SKM-1 treated with dmso at 0.1 percent for 144 hours (cell line): ENCODE data around the gene NEXN.
A peak's percentile ranks its signal among the peaks of the same experiment; 100 is the strongest.
"Not testable (repeated sequence)": the region's sequence is repeated elsewhere in the genome, so short reads cannot be mapped to it uniquely, and the experiment has no call there.

Experiments
- DNase-seq: peaks from one replicate; lab custom pipeline; 2025; ENCODE audit not compliant: unreplicated experiment; lab: John Stamatoyannopoulos, UW

Gene NEXN

DNA sequence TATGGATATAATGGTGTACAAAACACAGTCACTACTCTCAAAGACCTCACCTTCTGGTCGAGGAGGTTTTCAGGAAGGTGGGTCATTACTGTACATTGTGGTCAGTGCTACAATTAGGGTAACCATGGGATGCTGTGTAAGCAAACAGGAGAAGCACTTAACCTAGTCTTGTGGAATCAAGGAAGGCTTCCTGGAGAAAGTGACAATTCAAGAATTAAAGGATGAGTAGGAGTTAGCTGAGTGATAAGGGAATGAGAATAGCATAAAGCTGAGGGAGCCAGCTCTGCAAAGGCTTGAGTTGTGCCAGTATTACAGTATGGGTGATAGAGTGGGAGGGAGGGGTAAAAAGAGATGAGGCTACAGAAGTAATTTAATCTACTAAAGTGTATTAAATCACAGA lies 17.2 kb downstream of the NEXN start:
- no peak for DNase-seq

DNA sequence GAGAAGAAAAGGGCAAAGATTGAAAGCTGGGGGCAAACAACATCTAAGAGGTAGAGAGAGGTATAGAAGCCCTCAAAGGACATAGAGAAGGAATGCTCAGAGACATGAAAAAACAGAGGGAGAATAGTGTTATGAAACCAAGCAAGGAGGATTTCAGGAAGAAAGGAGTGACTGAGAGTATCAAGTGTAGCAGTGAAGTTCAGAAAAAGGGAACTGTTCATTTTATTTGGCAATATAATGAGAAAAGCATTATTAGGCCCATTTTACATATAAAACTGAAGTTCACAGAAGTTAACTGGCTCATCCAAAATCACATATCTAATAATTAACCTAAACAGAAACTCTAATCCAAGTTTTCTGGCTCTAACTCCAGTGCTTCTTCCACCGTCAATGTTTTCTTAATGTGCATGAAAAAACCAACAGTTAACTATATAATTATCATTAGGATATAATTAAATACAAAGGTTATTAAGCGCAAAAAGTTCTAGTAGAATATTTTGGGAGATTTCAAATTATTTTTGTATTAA lies 17.7 kb downstream of the NEXN start:
- peak; percentile 32 for DNase-seq

DNA sequence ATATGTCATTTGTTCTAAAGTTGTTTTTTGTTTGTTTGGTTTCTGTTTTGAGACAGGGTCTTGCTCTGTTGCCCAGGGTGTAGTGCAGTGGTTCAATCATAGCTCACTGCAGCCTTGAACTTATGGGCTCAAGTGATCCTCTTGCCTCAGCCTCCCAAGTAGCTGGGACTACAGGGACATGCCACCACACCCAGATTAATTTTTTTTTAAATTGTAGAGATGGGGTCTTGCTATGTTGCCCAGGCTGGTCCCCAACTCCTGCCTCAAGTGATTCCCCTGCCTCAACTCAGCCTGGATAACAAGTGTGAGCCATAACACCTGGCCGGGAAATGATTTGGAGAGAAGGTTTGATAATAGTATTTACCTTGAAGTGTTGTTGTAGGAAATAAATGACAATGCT lies 18.2 kb downstream of the NEXN start:
- no peak for DNase-seq

DNA sequence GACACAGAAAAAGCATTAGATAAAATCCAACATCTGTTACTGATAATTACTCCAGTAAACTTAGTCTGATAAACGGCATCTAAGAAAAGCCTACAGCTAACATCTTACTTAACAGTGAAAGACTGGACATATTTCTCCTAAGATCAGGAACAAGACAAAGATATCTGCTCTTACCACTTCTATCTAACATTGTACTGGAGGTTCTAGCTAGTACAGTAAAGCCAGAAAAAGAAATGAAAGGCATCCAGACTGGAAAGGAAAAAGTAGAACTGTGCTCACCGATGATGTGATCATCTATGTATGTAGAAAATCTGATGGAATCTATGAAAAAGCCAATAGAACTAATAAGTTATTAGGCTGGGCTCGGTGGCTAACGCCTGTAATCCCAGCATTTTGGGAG lies 21.7 kb downstream of the NEXN start:
- no peak for DNase-seq

DNA sequence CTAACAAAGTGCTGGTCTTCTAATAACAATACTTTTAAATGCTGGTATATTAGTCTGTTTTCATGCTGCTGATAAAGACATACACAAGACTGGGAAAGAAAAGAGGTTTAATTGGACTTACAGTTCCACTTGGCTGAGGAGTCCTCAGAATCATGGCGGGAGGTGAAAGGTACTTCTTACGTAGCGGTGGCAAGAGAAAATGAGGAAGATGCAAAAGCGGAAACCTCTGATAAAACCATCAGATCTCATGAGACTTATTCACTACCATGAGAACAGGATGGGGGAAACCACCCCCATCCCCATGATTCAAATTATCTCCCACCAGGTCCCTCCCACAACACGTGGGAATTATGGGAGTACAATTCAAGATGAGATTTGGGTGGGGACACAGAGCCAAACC lies 30.5 kb downstream of the NEXN start:
- DNase-seq: not testable (repeated sequence)

DNA sequence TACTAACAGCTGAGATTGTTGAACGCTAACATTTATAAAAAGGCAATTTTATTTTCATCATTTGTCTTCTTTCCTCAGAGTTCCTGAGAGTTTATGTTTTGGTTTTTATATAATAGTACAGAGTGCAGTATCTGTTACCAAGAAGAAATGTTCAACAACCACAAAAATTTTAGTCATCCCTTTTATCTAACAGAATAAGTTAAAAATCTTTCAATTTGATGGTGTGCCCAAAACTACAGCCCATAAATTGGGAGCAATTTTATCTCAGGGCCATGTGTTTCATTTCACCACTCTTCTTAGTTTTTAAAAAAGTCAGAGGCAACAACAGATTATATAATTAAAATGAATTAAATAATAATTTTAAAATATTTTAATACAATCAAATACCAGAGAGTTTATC lies 37.1 kb downstream of the NEXN start:
- no peak for DNase-seq

DNA sequence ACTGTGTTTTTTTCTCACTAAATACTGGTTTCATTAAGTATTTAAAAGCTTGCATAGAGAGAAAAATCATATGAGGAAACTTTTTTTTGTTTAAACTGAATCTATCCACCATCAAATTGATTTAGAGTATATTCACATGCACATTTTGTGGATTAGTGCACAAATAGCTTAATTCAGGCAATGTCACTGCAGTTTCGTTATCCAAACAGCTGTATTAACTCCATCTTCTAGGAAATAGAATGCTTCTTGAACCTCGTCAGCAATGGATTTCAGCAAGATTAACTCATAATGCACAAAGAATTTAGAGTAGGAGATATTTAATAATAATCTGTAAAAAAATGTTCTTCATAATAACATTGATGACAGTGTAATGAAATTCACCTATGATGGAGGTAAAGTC lies 37.5 kb downstream of the NEXN start:
- DNase-seq: no peak

DNA sequence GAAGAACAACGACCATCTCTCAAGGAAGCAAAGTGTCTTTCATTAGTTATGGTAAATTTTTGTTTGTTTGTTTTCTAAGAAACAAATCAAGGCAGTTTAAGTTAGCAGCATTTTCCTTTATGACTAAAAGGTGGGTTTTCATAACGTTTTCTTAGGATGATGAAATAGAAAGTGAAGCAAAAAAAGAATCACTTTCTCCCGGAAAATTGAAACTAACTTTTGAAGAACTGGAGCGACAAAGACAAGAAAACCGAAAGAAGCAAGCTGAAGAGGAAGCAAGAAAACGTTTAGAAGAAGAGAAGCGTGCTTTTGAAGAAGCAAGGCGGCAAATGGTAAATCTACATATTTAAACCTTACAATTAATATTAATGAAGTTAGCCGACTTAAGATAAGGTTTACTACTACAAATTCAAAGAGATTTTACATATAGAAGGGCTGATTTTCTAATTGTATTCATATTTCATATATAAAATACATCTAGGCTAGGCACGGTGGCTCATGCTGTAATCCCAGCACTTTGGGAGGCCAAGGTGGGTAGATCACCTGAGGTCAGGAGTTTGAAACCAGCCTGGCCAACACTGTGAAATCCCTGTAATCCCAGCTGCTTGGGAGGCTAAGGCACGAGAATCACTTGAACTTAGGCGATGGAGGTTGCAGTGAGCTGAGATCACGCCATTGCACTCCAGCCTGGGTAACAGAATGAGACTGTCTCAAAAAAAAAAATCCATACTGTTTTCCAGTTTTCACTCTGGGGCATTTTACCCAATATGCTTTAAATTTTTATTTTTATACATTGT lies 38.3 kb downstream of the NEXN start:
- peak; percentile 50 for DNase-seq

DNA sequence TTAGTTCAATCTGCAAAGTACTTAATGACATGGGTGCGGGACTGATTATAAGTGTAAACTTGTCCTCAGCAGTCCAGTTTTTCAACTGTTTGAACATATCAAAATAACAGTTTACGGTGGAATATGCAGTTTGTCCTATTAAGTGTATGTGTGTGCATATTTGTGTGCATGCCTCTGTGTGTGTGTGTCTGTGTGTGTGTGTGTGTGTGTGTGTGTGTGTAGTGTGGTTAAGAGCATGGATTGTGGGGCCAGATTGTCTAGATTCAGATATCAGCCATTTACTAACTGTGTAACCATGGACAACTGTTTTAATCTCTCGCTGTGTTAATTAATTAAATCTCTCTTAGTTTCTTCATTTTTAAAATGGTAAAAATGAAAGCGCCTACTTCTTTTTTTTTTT lies 39.0 kb downstream of the NEXN start:
- DNase-seq: no peak

DNA sequence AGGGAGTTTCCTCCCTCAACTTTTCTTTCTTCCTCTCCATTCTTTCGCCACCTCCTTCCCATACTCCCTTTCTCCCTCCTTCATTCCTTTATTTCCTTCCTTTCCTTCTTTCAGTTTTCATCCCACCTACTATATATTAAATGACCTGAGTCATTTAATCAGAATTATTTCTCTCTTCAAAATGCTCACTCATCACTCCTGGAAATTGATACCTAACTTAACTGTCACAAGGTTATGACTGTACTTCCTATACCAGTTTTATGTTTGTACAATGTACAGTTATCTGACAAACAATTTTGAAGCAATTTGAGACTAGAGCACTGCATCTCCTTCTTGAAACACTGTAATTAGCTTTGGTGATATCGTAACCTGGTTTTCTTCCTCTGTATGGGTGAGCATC lies 41.4 kb downstream of the NEXN start:
- DNase-seq: no peak

DNA sequence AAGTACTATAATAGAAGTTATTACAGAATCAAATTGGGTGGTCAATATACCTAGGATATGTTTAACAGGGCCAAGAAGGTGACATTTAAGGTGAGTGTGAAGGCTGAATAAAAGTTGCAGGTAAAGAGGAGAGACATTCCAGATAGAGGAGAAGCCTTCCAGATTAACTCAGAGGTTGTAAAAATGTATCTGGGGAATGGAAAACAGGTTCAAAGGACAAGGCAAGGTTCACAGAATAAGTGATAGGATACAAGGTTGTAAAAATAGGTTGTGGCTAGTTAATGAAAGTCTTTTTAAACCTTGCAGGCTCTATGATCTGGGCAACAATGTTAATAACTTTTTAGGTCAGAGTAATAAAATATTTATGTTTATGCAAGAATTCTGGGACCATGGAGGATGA lies 50.2 kb downstream of the NEXN start:
- no peak for DNase-seq

DNA sequence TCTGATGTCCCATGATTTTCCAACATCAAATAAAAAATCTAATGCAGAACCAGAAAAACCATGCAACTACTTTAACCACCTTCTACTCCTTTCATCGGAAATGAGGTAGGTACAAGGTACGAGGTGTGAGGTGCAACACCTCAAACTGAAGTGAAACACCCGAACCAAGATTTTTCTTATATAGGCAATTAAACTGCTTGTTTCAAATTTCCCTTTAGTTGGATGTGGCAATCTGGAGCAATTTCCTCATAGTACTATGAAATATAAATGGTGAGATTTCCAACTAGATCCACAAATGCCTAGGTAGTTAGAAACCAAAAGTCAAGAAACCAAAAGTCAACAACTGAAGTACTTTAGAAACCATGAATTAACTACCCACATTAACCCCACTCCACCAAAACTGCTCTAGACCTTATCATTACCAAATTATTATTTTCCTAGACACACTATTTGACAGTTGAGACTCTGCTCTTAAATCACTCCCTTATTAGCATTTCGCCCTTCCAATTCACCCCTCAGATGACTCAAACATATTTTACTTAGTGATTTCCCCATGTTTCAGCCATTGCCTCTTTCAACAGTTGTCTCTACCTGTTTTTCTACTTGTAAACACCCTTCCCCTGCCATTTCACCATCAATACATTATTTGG lies 52.6 kb downstream of the NEXN start:
- DNase-seq: no peak

DNA sequence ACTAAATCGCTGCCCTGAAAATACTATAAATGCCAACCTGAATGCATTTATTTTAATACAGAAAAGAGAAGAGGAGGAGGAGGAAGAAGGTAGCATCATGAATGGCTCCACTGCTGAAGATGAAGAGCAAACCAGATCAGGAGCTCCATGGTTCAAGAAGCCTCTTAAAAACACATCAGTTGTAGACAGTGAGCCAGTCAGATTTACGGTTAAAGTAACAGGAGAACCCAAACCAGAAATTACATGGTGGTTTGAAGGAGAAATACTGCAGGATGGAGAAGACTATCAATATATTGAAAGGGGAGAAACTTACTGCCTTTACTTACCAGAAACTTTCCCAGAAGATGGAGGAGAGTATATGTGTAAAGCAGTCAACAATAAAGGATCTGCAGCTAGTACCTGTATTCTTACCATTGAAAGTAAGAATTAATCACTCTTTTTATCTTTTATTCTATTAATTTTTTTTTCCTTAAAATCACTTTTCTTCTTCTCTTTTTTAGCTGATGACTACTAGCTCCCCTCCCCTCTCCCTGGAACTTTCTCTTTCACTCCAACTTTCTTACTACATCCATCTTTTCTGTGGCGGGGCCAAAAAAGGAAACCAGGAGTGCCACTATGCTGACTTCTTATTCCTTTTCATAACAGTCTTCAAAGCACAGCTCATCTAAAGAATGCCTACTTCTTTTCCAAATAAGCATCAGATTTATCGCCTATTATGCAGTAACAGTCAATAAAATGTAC lies 54.1 kb downstream of the NEXN start:
- DNase-seq: no peak

DNA sequence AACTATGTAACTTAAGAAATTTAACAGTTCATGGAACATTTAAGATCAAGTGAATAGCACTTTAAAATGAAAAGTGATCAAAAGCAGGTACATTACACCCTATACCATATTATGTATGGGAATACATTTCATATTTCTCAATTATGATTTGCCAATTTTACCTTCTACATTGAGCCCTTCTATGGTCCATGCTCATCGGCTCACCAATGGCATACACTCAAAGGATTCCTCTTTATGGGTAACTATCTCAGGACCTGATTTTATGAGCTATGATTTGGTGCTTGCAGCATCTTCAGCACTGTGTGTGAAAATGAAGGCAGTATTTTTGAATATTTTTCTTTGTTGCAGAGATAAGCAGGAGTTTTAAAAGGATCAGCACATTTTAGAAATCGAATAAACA lies 56.9 kb downstream of the NEXN start:
- no peak for DNase-seq

DNA sequence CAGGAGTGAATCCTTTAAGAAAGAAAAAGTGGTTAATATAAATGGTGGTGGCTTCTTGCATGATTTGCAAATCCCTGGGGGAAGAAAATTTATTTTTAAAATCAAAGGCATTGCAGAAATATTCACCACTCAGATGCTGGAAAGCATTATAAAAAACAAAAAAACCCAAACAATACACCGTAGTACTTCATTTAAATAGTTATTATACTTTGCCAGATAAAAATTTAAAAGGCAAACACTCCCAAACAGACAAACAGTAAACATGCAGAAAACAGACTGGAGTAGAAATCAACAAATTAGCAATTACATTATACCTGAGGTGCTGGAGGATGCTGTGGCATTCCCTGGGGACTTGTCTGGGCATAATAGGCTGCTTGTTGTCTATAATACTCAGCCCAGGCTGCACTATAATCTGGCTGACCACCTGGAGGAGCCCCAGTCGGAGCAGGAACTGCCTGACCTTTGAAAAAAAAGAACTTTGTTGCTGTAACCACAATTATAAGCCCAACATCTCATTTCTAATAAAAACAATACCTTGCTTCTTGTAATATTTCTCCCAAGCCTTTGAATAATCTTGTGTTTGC lies 60.5 kb downstream of the NEXN start:
- no peak for DNase-seq

DNA sequence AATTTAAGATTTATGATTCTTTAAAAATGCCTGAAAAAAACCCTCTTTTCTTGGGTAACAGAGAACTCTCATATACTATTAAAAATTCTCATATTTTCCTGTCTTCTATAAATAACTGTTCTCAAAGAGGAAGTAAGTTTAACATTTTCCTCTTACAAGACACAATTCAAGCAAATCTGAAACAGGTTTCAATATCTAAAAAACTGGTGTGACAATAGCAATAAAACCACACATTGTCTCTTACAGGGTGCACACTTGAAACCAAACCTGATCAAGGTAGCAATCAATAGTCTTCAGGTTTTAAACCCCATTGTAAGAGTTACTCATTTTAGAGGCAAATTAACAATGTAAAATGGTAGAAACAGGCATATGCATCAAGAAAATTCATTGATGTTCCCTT lies 62.4 kb downstream of the NEXN start:
- DNase-seq: no peak

DNA sequence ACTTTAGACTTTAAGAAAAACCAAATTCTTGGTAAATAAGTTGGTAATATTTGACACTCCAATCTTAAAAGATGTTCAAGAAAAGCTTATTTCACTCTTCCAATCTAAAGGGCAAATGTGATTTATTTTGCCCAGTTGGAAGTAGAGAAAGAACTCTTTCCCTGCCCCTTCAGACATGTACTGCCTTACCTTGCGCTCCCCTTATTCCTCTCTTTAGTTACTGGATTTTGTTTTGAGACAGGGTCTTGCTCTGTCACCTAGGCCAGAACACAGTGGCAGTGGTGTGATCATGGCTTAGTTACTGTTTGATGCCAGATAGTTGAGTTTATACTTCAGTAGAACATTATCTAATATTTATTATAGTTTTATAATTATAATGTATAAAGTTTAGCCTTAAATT lies 62.9 kb downstream of the NEXN start:
- no peak for DNase-seq

DNA sequence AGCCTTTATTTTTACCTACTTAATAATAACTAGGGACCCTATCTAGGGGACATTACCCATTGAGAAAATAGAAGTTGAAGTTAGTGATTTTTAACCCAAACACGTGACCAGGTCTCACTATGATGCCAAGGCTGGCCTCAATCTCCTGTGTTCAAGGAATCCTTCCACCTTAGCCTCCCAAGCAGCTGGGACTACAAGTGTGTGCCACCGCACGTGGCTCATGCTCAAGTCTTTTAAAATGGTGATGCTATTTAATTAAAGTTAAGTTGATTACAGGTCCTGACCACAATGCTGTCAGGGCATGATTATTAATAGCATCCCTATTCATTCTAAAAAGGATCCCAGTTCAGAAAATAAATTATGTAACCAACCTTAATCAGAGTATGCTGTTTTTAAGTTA lies 65.5 kb downstream of the NEXN start:
- DNase-seq: no peak

DNA sequence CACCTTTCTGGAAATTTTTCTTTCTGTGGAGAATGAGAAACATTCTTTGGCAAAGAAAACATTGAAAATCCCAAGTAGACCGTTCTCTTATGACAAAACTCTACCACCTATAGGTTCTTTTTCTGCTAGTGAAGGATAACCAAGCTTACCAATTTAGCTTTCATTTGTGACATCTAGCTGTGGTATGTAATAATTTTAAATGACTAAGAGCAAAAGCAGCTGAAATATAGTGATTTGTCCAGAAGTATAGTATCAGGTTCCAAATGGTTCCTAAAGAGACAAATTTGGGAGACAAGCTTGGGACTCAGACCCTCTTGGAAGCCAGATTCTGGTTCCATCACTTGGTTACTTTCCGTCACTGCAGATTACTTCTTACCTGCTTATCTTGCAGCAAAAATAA lies 66.1 kb downstream of the NEXN start:
- DNase-seq: no peak

DNA sequence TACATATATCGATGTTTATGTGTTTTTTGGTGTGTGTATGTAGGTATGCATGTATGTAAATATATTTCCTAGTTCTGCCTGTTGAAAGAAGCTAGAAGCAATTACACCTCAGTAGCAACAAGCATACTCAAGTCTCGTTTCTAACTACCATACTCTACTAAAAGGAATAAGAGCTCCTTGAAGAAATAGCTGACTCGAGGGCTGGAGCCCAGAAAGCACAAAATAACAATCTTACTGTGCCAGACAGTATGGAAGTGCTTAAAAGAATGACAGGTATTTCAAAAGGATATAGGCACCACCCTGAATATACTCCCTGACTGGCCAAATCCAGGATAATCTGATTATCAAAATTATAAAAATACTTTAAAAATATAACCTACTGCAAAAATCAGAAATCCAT lies 67.3 kb downstream of the NEXN start:
- no peak for DNase-seq

DNA sequence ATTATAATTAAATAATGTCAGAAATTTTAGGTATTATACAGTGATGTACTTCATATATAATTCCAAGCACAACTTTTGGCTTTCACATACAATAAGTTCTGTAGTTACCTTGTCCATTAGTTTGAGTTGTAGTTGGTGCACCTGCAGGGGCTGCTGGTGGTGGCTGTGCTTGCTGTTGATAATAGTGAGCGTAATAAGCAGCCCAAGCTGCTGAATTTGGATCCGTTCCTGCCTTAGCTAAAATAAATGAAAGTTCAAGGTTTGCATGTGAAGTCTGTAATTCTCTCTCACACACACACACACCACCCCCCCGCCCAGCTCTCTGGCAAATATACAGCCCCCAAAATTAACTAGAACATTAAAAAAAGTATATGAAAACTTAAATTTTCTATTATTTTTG lies 68.0 kb downstream of the NEXN start:
- no peak for DNase-seq

DNA sequence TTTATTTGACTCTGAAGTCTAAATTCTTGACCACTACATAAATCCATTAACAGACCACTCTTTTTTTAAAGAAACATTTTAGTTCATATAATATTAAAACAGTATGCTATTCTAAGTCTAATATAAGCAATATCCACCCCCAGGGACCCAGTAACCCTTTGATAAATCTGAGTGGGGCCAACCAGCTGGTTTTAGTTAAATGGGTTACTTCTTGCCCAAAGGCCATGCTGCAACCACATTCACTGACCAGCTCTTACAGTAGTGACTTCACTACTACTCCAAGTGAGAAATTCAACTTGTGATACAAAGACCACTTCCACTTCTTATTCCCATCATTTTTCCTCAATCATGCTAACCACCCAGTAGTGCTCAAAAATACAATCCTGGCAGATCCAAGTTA lies 70.0 kb downstream of the NEXN start:
- DNase-seq: no peak
